CD14-positive monocyte (primary cell): ENCODE measurements around the gene ANKRD23. TPM values are rescaled to one million over a fixed set of nuclear protein-coding genes. Genes with fewer than 3 reads are reported as not detected.
A peak's percentile ranks its signal among the peaks of the same experiment; 100 is the strongest.

Experiments used
- DNase-seq, 3 donors: peaks; one replicate each; pipeline ENCODE4 v3.0.0-alpha.2; 2011 to 2022
- H2AFZ ChIP-seq: 2 replicates; pipeline ENCODE4 v1.6.0; 2012; ENCODE audit warnings: mild to moderate bottlenecking, low read depth, low read length, inconsistent platforms; ENCODE audit not compliant: insufficient read depth, poor library complexity, severe bottlenecking
- H3K27ac ChIP-seq, 2 donors: 1 replicate in 1 of 2; 2 replicates in 1 of 2; pipeline ENCODE4 v1.5.1; 2012 to 2013; ENCODE audit warnings: low read length in 2 of 2, control low read depth in 1 of 2, inconsistent platforms in 1 of 2, low read depth in 1 of 2, mild to moderate bottlenecking in 1 of 2
- H3K27me3 ChIP-seq, 2 donors: one replicate each; pipeline versions ENCODE4 v1.6.0 to v1.6.1; 2011 to 2013; ENCODE audit warnings: low read length in 2 of 2; ENCODE audit not compliant: control insufficient read depth in 2 of 2, insufficient read depth in 2 of 2
- H3K36me3 ChIP-seq, 2 donors: replicated peaks in 1 of 2; 1 replicate in 1 of 2; 2 replicates in 1 of 2; pipeline versions ENCODE4 v1.5.1 to v1.6.1; 2012 to 2013; ENCODE audit warnings: low read length in 2 of 2, control low read depth in 1 of 2, inconsistent platforms in 1 of 2, mild to moderate bottlenecking in 1 of 2; ENCODE audit not compliant: insufficient read depth in 2 of 2, control insufficient read depth in 1 of 2
- H3K4me1 ChIP-seq, 2 donors: 1 replicate in 1 of 2; 2 replicates in 1 of 2; pipeline versions ENCODE4 v1.5.1 to v1.6.1; 2012 to 2013; ENCODE audit warnings: low read length in 2 of 2, control low read depth in 1 of 2, inconsistent platforms in 1 of 2, mild to moderate bottlenecking in 1 of 2, moderate library complexity in 1 of 2; ENCODE audit not compliant: insufficient read depth in 2 of 2, control insufficient read depth in 1 of 2
- H3K4me2 ChIP-seq: replicated peaks from 2 replicates; pipeline ENCODE3; 2012; ENCODE audit warnings: low read length, moderate library complexity, mild to moderate bottlenecking; ENCODE audit not compliant: poor library complexity, severe bottlenecking; ENCODE audit errors: extremely low read depth
- H3K4me3 ChIP-seq, 3 experiments: fragments of 200-600 bp in 1 of 3; sonication (generic) in 1 of 3; replicated peaks in 1 of 3; 1 replicate in 2 of 3; 2 replicates in 1 of 3; pipeline ENCODE4 v1.5.1; 2011 to 2013; ENCODE audit warnings: low read length in 3 of 3, mild to moderate bottlenecking in 3 of 3, control low read depth in 2 of 3, low read depth in 2 of 3, inconsistent platforms in 1 of 3, moderate library complexity in 1 of 3
- H3K79me2 ChIP-seq: 2 replicates; pipeline ENCODE4 v1.6.0; 2012; ENCODE audit warnings: mild to moderate bottlenecking, control low read depth, inconsistent platforms, low read length, moderate library complexity; ENCODE audit not compliant: insufficient read depth
- H3K9ac ChIP-seq: 2 replicates; pipeline ENCODE4 v1.6.0; 2017; ENCODE audit warnings: low read length, mild to moderate bottlenecking; ENCODE audit not compliant: insufficient read depth, poor library complexity, severe bottlenecking
- H3K9me3 ChIP-seq, 2 donors: replicated peaks in 1 of 2; 1 replicate in 1 of 2; 2 replicates in 1 of 2; pipeline versions ENCODE4 v1.5.1 to v1.6.1; 2012 to 2013; ENCODE audit warnings: low read length in 2 of 2, control low read depth in 1 of 2; ENCODE audit not compliant: control insufficient read depth in 1 of 2, insufficient read depth in 1 of 2
- H4K20me1 ChIP-seq: 2 replicates; pipeline ENCODE4 v1.6.0; 2012; ENCODE audit warnings: mild to moderate bottlenecking, low read length, control low read depth, moderate library complexity; ENCODE audit not compliant: insufficient read depth
- H3K27ac Mint-ChIP-seq, 7 donors: one replicate each; pipeline ENCODE4 v1.8.0; 2020; ENCODE audit warnings: mild to moderate bottlenecking in 7 of 7, mixed read lengths in 7 of 7, moderate library complexity in 6 of 7, inconsistent platforms in 2 of 7
- H3K27me3 Mint-ChIP-seq, 3 donors: one replicate each; pipeline ENCODE4 v1.8.0; 2021 to 2022; ENCODE audit warnings: low read depth in 3 of 3, mild to moderate bottlenecking in 3 of 3, mixed read lengths in 3 of 3, moderate library complexity in 3 of 3, inconsistent platforms in 1 of 3
- H3K36me3 Mint-ChIP-seq, 2 donors: one replicate each; pipeline ENCODE4 v1.8.0; 2020; ENCODE audit warnings: mixed read lengths in 2 of 2, inconsistent platforms in 1 of 2, mild to moderate bottlenecking in 1 of 2
- H3K4me1 Mint-ChIP-seq: one replicate; pipeline ENCODE4 v1.8.0; 2020; ENCODE audit warnings: mild to moderate bottlenecking, mixed read lengths
- H3K4me3 Mint-ChIP-seq, 2 donors: one replicate each; pipeline ENCODE4 v1.8.0; 2020; ENCODE audit warnings: mild to moderate bottlenecking in 2 of 2, mixed read lengths in 2 of 2, moderate library complexity in 1 of 2
- H3K9me3 Mint-ChIP-seq, 7 donors: one replicate each; pipeline ENCODE4 v1.8.0; 2020 to 2022; ENCODE audit warnings: mixed read lengths in 7 of 7, mild to moderate bottlenecking in 6 of 7, moderate library complexity in 6 of 7, inconsistent platforms in 2 of 7
- WGBS: methylation state at CpG from one replicate; pipeline ENCODE4 v1.1.5; 2013; ENCODE audit warnings: missing lambda C conversion rate; ENCODE audit not compliant: insufficient coverage; 5-methylcytosine and 5-hydroxymethylcytosine counted together
- intact Hi-C, 2 donors: fragments of 100-400 bp; cut with micrococcal nuclease; formaldehyde crosslinking; loops; one replicate each; pipeline versions ENCODE4 v1.15.0 to v1.15.1; 2023
- polyA plus RNA-seq, 3 donors: library from polyadenylated mRNA; depleted of rRNA in 1 of 3; unstranded in 2 of 3; stranded (reverse) in 1 of 3; fragments of 300-500 nt in 2 of 3; fragments of >200 nt in 1 of 3; fragmentation: Illumina TruSeq in 2 of 3; gene quantifications; 1 replicate in 2 of 3; 2 replicates in 1 of 3; pipeline ENCODE4 v1.2.3, GENCODE V29; 2012 to 2021
- TF ChIP-seq, protein P1 (sequence below): fragments of 200-600 bp; IDR thresholded peaks from one replicate; pipeline ENCODE4 v1.8.0; 2022; ENCODE audit warnings: antibody characterized with exemption, mild to moderate bottlenecking

The ANKRD23 gene
- polyA plus RNA-seq, 3 donors, result 1.4 TPM; not detected in 2

DNA sequence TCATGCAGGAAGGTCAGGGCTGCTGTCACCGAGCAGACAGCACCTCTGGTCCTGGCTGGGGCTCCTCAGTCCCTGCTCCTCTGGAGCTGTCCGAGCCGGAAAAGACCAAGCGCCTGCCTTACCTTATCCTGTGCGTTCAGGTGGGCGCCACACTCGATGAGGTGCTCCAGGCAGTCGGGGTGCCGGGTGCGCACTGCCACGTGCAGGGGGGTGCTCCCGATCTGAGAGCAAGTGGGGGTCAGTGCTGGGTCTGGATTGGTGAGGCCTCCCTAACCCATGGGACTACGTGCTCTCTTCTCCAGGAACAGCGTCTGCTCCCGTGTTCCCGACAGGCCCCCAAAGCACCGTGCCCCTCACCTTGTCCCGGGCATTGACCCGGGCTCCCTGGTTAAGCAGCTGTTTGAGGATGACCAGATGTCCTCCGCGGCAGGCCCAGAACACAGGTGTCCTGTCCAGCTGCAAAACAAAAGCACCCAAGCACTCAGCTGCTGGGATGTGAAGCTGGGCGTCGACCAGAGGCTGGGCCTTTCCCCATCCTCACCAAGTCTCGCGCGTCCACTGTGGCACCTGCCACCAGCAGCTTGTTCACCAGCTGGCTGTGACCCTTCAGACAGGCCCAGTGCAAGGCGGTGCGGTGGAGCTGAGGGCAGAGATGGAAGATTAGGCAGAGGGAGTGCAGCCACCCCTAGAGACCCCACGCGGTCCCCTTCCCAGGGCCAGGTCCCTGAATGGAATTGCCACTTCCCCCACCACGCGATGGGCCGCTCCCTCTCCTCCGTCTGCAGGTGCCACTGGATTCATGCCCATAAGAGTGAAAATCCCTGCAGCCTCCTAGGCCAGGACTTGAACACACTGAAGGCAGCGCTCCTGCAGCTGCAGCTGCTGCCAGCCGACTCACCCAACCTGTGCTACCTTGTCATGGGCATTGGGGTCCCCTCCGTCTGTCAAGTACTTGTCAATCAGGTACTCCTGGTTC lies 3.7 kb downstream of the ANKRD23 start:
- Histone ChIP-seq H3K4me2 (peak overlapping the region; percentile 59), H3K27ac (no peak overlapping the region)
- TF ChIP-seq, protein P1, sequence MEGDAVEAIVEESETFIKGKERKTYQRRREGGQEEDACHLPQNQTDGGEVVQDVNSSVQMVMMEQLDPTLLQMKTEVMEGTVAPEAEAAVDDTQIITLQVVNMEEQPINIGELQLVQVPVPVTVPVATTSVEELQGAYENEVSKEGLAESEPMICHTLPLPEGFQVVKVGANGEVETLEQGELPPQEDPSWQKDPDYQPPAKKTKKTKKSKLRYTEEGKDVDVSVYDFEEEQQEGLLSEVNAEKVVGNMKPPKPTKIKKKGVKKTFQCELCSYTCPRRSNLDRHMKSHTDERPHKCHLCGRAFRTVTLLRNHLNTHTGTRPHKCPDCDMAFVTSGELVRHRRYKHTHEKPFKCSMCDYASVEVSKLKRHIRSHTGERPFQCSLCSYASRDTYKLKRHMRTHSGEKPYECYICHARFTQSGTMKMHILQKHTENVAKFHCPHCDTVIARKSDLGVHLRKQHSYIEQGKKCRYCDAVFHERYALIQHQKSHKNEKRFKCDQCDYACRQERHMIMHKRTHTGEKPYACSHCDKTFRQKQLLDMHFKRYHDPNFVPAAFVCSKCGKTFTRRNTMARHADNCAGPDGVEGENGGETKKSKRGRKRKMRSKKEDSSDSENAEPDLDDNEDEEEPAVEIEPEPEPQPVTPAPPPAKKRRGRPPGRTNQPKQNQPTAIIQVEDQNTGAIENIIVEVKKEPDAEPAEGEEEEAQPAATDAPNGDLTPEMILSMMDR, result no peak

DNA sequence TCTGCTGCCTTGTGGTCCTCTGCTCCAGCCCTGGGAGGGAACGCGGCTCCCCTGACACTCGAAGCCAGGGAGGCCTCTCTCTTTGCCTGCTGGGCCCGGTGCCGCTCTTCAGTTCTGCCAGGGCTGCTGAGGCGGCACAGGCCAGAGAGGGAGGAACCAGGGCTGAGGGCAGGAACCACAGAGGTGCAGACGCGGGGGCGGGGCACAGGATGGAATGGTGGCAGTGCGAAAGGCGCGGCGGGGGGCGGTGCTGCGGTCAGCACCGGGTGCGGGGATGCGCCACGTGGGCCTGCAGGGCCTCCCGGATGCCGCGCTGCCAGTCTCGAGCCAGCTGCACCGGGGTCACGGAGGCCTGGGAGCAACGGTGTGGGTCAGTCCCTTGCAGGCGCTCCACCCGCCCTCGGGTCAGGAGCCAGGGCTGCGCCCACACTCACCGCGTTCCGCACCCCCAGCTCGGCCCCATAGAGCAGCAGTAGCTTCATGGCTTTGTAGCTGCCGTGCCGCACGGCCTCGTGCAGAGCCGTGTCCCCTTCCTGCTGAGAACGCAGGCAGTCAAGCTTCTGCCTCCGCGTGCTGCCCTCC lies 4.4 kb downstream of the ANKRD23 start:
- H2AFZ ChIP-seq, result no peak overlapping the region
- H3K4me3 ChIP-seq, result peak overlapping the region in 1 of 3 experiments; percentile 48
- intact Hi-C loops, result no loop called here
- H3K9me3 ChIP-seq, result no peaks in the 10 kb centered on the region
- peaks cover 6 to 19% of the 10 kb centered on the region in 2 donors for H3K36me3 ChIP-seq
- 3% methylated on average over 42 of the region's 42 CpGs for WGBS
- no peak overlapping the region for H3K27ac ChIP-seq
- Mint-ChIP-seq H3K4me3 (peak overlapping the region; percentile 48 to 56), H3K9me3 (no peaks in the 10 kb centered on the region), H3K4me1 (peaks cover 18% of the 10 kb centered on the region), H3K36me3 (peaks cover 20 to 26% of the 10 kb centered on the region in 2 donors), H3K27me3 (peaks cover 0 to 2% (median 0%) of the 10 kb centered on the region in 3 donors), H3K27ac (peak overlapping the region in 2 of 7 donors; percentile 57 to 71)
- peak overlapping the region; percentile 59 for H3K4me2 ChIP-seq
- peak overlapping the region; percentile 16 for H3K9ac ChIP-seq
- H4K20me1 ChIP-seq, result no peaks in the 10 kb centered on the region
- TF ChIP-seq, protein P1, result no peak
- no peaks in the 10 kb centered on the region for H3K27me3 ChIP-seq
- peaks cover 6 to 12% of the 10 kb centered on the region in 2 donors for H3K4me1 ChIP-seq
- H3K79me2 ChIP-seq, result no peaks in the 10 kb centered on the region
- DNase-seq, result no peak

More for the DNA sequence above, 3.7 kb downstream of the ANKRD23 start:
- Histone ChIP-seq H4K20me1 (no peaks in the 10 kb centered on the region), H3K27me3 (no peaks in the 10 kb centered on the region), H3K36me3 (peaks cover under 1 to 11% of the 10 kb centered on the region in 2 donors), H3K4me1 (peaks cover 6 to 12% of the 10 kb centered on the region in 2 donors), H2AFZ (no peak overlapping the region), H3K79me2 (no peaks in the 10 kb centered on the region), H3K9ac (no peak overlapping the region), H3K9me3 (no peaks in the 10 kb centered on the region), H3K4me3 (peak overlapping the region in 1 of 3 experiments; percentile 48)
- intact Hi-C loops, result no loop called here
- WGBS, result 94% methylated on average over 34 of the region's 37 CpGs
- Mint-ChIP-seq H3K36me3 (peaks cover 16 to 23% of the 10 kb centered on the region in 2 donors), H3K27me3 (peaks cover 0 to 2% (median 0%) of the 10 kb centered on the region in 3 donors), H3K4me1 (peaks cover 18% of the 10 kb centered on the region), H3K4me3 (peak overlapping the region in 1 of 2 donors; percentile 48), H3K9me3 (no peaks in the 10 kb centered on the region), H3K27ac (no peak overlapping the region)
- DNase-seq, result no peak
